Upper lobe of right lung (tissue), 1 donor: Measurements from ENCODE around the gene ZNF578. TPM values are rescaled to one million over a fixed set of nuclear protein-coding genes. Genes with fewer than 3 reads are reported as not detected.
"Not testable (repeated sequence)": the region's sequence is repeated elsewhere in the genome, so short reads cannot be mapped to it uniquely, and the experiment has no call there.

Experiments
- ATAC-seq: fragments of 200-7000 bp; cut with Tn5 transposase; one replicate; pipeline ENCODE4 v1.9.1; 2020; ENCODE audit warnings: mild to moderate bottlenecking, moderate library complexity
- DNase-seq: peaks from one replicate; pipeline ENCODE4 v3.0.0-alpha.2; 2020
- H3K27ac ChIP-seq: fragments of 200-600 bp; one replicate; pipeline ENCODE4 v1.8.0; 2022
- H3K27me3 ChIP-seq: fragments of 200-600 bp; one replicate; pipeline ENCODE4 v1.8.0; 2022; ENCODE audit warnings: mild to moderate bottlenecking
- H3K36me3 ChIP-seq: fragments of 200-600 bp; one replicate; pipeline ENCODE4 v1.8.0; 2022
- H3K4me1 ChIP-seq: fragments of 200-600 bp; one replicate; pipeline ENCODE4 v1.8.0; 2022
- H3K4me3 ChIP-seq: fragments of 200-600 bp; one replicate; pipeline ENCODE4 v1.8.0; 2022; ENCODE audit warnings: mild to moderate bottlenecking
- H3K9me3 ChIP-seq: fragments of 200-600 bp; one replicate; pipeline ENCODE4 v1.8.0; 2022
- intact Hi-C: fragments of 100-400 bp; cut with DNase I; formaldehyde crosslinking; loops from one replicate; pipeline ENCODE4 v1.11.0; 2022
- total RNA-seq: library from RNA; stranded (reverse); fragmentation: NEBNext Ultra II Directional; extraction: Animal tissue kit (Norgen Biotek cat#: 25700); gene quantifications from one replicate; pipeline ENCODE4 v1.2.1, GENCODE V29; 2021
- TF ChIP-seq, protein P1 (sequence below): fragments of 200-600 bp; IDR thresholded peaks from one replicate; pipeline ENCODE4 v1.8.0; 2022; ENCODE audit warnings: antibody characterized with exemption
- donor health status: DM: no; HTN: yes; CAD: no; lungs with severe emphysema.

ZNF578 gene
- total RNA-seq, 1 donor from 2014 or later, result 1.5 TPM

- Histone ChIP-seq H3K4me3 (no peak overlapping the region), H3K36me3 (no peaks in the 10 kb centered on the region), H3K27ac (no peak overlapping the region), H3K9me3 (peaks cover 8% of the 10 kb centered on the region), H3K27me3 (no peaks in the 10 kb centered on the region), H3K4me1 (no peaks in the 10 kb centered on the region)
- DNase-seq (no peak), ATAC-seq (no peak)
- intact Hi-C loops, result no loop called here
- TF ChIP-seq, protein P1, sequence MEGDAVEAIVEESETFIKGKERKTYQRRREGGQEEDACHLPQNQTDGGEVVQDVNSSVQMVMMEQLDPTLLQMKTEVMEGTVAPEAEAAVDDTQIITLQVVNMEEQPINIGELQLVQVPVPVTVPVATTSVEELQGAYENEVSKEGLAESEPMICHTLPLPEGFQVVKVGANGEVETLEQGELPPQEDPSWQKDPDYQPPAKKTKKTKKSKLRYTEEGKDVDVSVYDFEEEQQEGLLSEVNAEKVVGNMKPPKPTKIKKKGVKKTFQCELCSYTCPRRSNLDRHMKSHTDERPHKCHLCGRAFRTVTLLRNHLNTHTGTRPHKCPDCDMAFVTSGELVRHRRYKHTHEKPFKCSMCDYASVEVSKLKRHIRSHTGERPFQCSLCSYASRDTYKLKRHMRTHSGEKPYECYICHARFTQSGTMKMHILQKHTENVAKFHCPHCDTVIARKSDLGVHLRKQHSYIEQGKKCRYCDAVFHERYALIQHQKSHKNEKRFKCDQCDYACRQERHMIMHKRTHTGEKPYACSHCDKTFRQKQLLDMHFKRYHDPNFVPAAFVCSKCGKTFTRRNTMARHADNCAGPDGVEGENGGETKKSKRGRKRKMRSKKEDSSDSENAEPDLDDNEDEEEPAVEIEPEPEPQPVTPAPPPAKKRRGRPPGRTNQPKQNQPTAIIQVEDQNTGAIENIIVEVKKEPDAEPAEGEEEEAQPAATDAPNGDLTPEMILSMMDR, result no peak
These were observed 53.9 kb downstream of the ZNF578 start for GRCh38 chr19:52507266-52507665.

DNA sequence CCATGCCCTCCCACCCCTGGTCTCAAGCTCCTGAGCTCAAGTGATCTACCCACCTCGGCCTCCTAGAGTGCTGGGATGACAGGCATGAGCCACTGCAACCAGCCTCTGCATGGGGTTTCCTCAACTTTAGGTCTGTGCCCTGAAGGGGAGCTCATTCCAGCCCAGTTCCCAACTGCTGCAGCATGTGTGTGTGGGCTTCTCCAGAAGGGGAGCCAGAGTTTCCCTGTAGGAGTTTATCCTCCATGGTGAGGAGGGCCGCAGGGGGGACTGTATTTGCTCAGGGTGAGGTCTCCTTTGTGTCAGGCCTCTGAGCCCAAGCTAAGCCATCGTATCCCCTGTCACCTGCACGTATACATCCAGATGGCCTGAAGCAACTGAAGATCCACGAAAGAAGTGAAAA lies 62.8 kb downstream of the ZNF578 start:
- Histone ChIP-seq H3K27me3 (no peaks in the 10 kb centered on the region), H3K27ac (no peak overlapping the region), H3K36me3 (no peaks in the 10 kb centered on the region), H3K4me3 (no peak overlapping the region), H3K4me1 (no peaks in the 10 kb centered on the region), H3K9me3 (peaks cover 9% of the 10 kb centered on the region)
- intact Hi-C loops, result no loop called here
- DNase-seq (no peak), ATAC-seq (no peak)
- TF ChIP-seq, protein P1, result no peak

DNA sequence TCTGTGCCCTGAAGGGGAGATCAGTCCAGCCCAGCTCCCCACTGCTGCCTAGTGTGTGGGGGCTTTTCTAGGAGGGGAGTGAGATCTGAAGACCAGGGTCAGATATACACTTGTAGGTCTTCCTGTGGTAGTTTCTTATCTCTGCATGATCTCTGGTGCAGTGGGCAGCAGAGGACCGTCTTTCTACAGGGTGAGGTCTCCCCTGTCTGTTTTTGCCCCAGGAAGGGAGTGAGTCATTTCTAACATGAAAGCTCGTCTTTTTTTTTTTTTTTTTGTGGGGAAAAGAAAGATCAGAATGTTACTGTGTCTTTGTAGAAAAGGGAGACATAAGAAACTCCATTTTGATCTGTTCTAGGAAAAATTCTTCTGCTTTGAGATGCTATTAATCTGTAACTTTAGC lies 65.3 kb downstream of the ZNF578 start:
- H3K36me3 ChIP-seq, result no peaks in the 10 kb centered on the region
- H3K27me3 ChIP-seq, result no peaks in the 10 kb centered on the region
- DNase-seq, result no peak
- no peaks in the 10 kb centered on the region for H3K9me3 ChIP-seq
- no peak overlapping the region for H3K27ac ChIP-seq
- ATAC-seq, result no peak
- intact Hi-C loops, result no loop called here
- no peaks in the 10 kb centered on the region for H3K4me1 ChIP-seq
- no peak overlapping the region for H3K4me3 ChIP-seq
- TF ChIP-seq, protein P1, result no peak

- H3K4me1 ChIP-seq, H3K9me3 ChIP-seq, H3K36me3 ChIP-seq, H3K27ac ChIP-seq, H3K4me3 ChIP-seq, ATAC-seq, DNase-seq, H3K27me3 ChIP-seq, intact Hi-C loops: not testable (repeated sequence)
These were observed 65.8 kb downstream of the ZNF578 start for GRCh38 chr19:52519175-52519574.

DNA sequence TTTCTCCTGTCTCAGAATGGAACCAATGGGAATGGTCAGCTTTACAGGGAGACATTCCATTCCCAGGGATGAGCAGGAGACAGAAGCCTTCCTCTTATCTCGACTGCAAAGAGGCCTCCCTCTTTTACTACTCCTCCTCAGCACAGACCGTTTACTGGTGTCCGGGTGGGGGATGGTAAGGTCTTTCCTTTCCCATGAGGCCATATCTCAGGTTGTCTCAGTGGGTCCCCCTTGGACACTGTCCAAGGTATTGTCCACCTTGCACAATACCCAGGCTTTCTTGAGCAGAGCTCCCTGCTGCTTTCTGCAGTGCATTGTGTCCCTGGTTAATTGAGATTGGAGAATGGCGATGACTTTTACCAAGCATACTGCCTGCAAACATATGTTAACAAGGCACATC lies 66.7 kb downstream of the ZNF578 start:
- H3K36me3 ChIP-seq, result no peaks in the 10 kb centered on the region
- TF ChIP-seq, protein P1, result no peak
- no peaks in the 10 kb centered on the region for H3K9me3 ChIP-seq
- no peaks in the 10 kb centered on the region for H3K4me1 ChIP-seq
- no peaks in the 10 kb centered on the region for H3K27me3 ChIP-seq
- H3K4me3 ChIP-seq, result no peak overlapping the region
- intact Hi-C loops, result no loop called here
- H3K27ac ChIP-seq, result no peak overlapping the region
- DNase-seq, result no peak
- ATAC-seq, result no peak

GRCh38 chr19:52522551-52522950 lies 69.2 kb downstream of the ZNF578 start:
- ATAC-seq, result no peak
- TF ChIP-seq, protein P1, result no peak
- no peak overlapping the region for H3K27ac ChIP-seq
- intact Hi-C loops, result no loop called here
- H3K27me3 ChIP-seq, result no peaks in the 10 kb centered on the region
- H3K4me1 ChIP-seq, result no peaks in the 10 kb centered on the region
- H3K4me3 ChIP-seq, result no peak overlapping the region
- H3K36me3 ChIP-seq, result no peaks in the 10 kb centered on the region
- DNase-seq, result no peak
- H3K9me3 ChIP-seq, result no peaks in the 10 kb centered on the region
